GM23338 (cell line): ENCODE data around the gene TMEM150A. TPM values are rescaled to one million over a fixed set of nuclear protein-coding genes. Genes with fewer than 3 reads are reported as not detected.

ENCODE experiments used
- ATAC-seq: fragments of 200-7000 bp; cut with Tn5 transposase; 3 replicates; pipeline ENCODE4 v1.9.1; 2020
- DNase-seq: peaks from one replicate; pipeline ENCODE4 v3.0.0-alpha.2; 2015; ENCODE audit warnings: low spot score
- H2AFZ ChIP-seq: fragments of 200-600 bp; sonication (generic); 2 replicates; pipeline ENCODE4 v1.8.0; 2016; ENCODE audit warnings: antibody characterized with exemption, mild to moderate bottlenecking, moderate library complexity
- H3F3A ChIP-seq: fragments of 200-600 bp; sonication (generic); replicated peaks from 2 replicates; pipeline ENCODE4 v1.8.0; 2017; ENCODE audit warnings: antibody characterized with exemption, mixed run types, low read depth
- H3K27ac ChIP-seq: fragments of 200-600 bp; sonication (generic); 2 replicates; pipeline ENCODE4 v1.6.1; 2016; ENCODE audit warnings: low read depth
- H3K27me3 ChIP-seq: fragments of 200-600 bp; sonication (generic); 2 replicates; pipeline ENCODE4 v1.8.0; 2016; ENCODE audit warnings: mild to moderate bottlenecking, mixed run types, moderate library complexity; ENCODE audit not compliant: insufficient read depth
- H3K36me3 ChIP-seq: fragments of 200-600 bp; sonication (generic); 2 replicates; pipeline ENCODE4 v1.8.0; 2016; ENCODE audit warnings: mild to moderate bottlenecking; ENCODE audit not compliant: insufficient read depth
- H3K4me1 ChIP-seq: fragments of 200-600 bp; sonication (generic); 2 replicates; pipeline ENCODE4 v1.8.0; 2016; ENCODE audit warnings: mild to moderate bottlenecking, moderate library complexity; ENCODE audit not compliant: insufficient read depth
- H3K4me2 ChIP-seq: fragments of 200-600 bp; sonication (generic); 2 replicates; pipeline ENCODE4 v1.7.1; 2017; ENCODE audit warnings: mixed run types
- H3K4me3 ChIP-seq: fragments of 200-600 bp; sonication (generic); 2 replicates; pipeline ENCODE4 v1.6.1; 2016; ENCODE audit warnings: mixed run types
- H3K79me2 ChIP-seq: fragments of 200-600 bp; sonication (generic); replicated peaks from 2 replicates; pipeline ENCODE4 v1.8.0; 2017; ENCODE audit warnings: mild to moderate bottlenecking; ENCODE audit not compliant: insufficient read depth
- H3K9me2 ChIP-seq: fragments of 200-600 bp; sonication (generic); 2 replicates; pipeline ENCODE4 v1.8.0; 2017; ENCODE audit not compliant: insufficient read depth
- H4K20me1 ChIP-seq: fragments of 200-600 bp; sonication (generic); replicated peaks from 2 replicates; pipeline ENCODE4 v1.8.0; 2017; ENCODE audit warnings: mild to moderate bottlenecking; ENCODE audit not compliant: insufficient read depth
- H3K27ac Mint-ChIP-seq: 2 replicates; pipeline ENCODE4 v1.8.0; 2020; ENCODE audit warnings: inconsistent platforms, mild to moderate bottlenecking, moderate library complexity, mixed read lengths
- H3K27me3 Mint-ChIP-seq: 3 replicates; pipeline ENCODE4 v1.8.0; 2022; ENCODE audit warnings: low read depth, mild to moderate bottlenecking, moderate library complexity, mixed read lengths, inconsistent platforms; ENCODE audit not compliant: insufficient read depth, poor library complexity
- H3K36me3 Mint-ChIP-seq: 3 replicates; pipeline ENCODE4 v1.8.0; 2021; ENCODE audit warnings: low read depth, mild to moderate bottlenecking, inconsistent platforms, moderate library complexity, mixed read lengths
- H3K4me1 Mint-ChIP-seq: 3 replicates; pipeline ENCODE4 v1.8.0; 2020; ENCODE audit warnings: mild to moderate bottlenecking, inconsistent platforms, mixed read lengths
- H3K4me3 Mint-ChIP-seq: 3 replicates; pipeline ENCODE4 v1.8.0; 2021; ENCODE audit warnings: moderate library complexity, mild to moderate bottlenecking, inconsistent platforms, mixed read lengths
- H3K9me3 Mint-ChIP-seq: 3 replicates; pipeline ENCODE4 v1.8.0; 2020; ENCODE audit warnings: moderate library complexity, mild to moderate bottlenecking, inconsistent platforms, mixed read lengths
- CREB1 ChIP-seq: fragments of 250-450 bp; sonication (Bioruptor Pico); IDR thresholded peaks from 2 replicates; pipeline ENCODE4 v1.5.0; 2020; ENCODE audit warnings: low read depth, mild to moderate bottlenecking, moderate library complexity
- CTCF ChIP-seq, 2 experiments: fragments of 200-600 bp in 1 of 2; sonication (generic) in 1 of 2; conservative IDR thresholded peaks; 2 replicates each; pipeline versions ENCODE4 v1.5.1 to v1.6.1; 2016 to 2017; ENCODE audit warnings: antibody characterized with exemption in 2 of 2, low read depth in 2 of 2, mild to moderate bottlenecking in 2 of 2, moderate library complexity in 1 of 2
- EZH2 ChIP-seq: fragments of 200-600 bp; sonication (generic); IDR thresholded peaks from one replicate; pipeline ENCODE4 v1.8.0; 2017; ENCODE audit warnings: antibody characterized with exemption, mild to moderate bottlenecking, low read depth; ENCODE audit not compliant: unreplicated experiment
- EZH2phosphoT487 ChIP-seq: fragments of 200-600 bp; sonication (generic); IDR thresholded peaks from one replicate; pipeline ENCODE4 v1.8.1; 2018; ENCODE audit warnings: antibody characterized with exemption; ENCODE audit not compliant: unreplicated experiment
- JUNB ChIP-seq: IDR thresholded peaks from one replicate; pipeline ENCODE4 v1.6.1; 2016; ENCODE audit warnings: antibody characterized with exemption; ENCODE audit not compliant: unreplicated experiment
- NANOG ChIP-seq: IDR thresholded peaks from 2 replicates; pipeline ENCODE4 v1.6.1; 2016; ENCODE audit warnings: antibody characterized with exemption, borderline replicate concordance
- POLR2AphosphoS5 ChIP-seq: IDR thresholded peaks from 2 replicates; pipeline ENCODE4 v1.6.1; 2016; ENCODE audit warnings: antibody characterized with exemption, low read depth
- STAT1 ChIP-seq: IDR thresholded peaks from one replicate; pipeline ENCODE4 v1.6.1; 2016; ENCODE audit warnings: antibody characterized with exemption; ENCODE audit not compliant: unreplicated experiment
- ZNF114 ChIP-seq: fragments of 250-450 bp; sonication (Bioruptor Pico); IDR thresholded peaks from 2 replicates; pipeline ENCODE4 v1.5.0; 2020; ENCODE audit warnings: mild to moderate bottlenecking, moderate library complexity
- ZNF331 ChIP-seq: fragments of 250-450 bp; sonication (Bioruptor Pico); IDR thresholded peaks from 2 replicates; pipeline ENCODE4 v1.5.0; 2020; ENCODE audit warnings: low read depth, mild to moderate bottlenecking, moderate library complexity
- ZNF462 ChIP-seq: fragments of 250-450 bp; sonication (Bioruptor Pico); IDR thresholded peaks from 2 replicates; pipeline ENCODE4 v1.5.0; 2020; ENCODE audit warnings: mild to moderate bottlenecking, moderate library complexity
- polyA plus RNA-seq: library from polyadenylated mRNA; unstranded; fragments of >200 nt; fragmentation: Nextera tagmentation; extraction: Ambion mirVana; gene quantifications from 2 replicates; pipeline ENCODE4 v1.2.1, GENCODE V29; 2016
- total RNA-seq: library from RNA; depleted of rRNA; stranded (reverse); fragments of >200 nt; shearing (Covaris generic); gene quantifications from 2 replicates; pipeline ENCODE4 v1.2.3, GENCODE V29; 2014
- TF ChIP-seq, protein P1 (sequence below): IDR thresholded peaks from one replicate; pipeline ENCODE4 v1.6.1; 2018; ENCODE audit warnings: antibody characterized with exemption; ENCODE audit not compliant: unreplicated experiment

TMEM150A gene
- total and polyA plus RNA-seq, 2 experiments from 2014 or later, result 16.4 to 27.9 TPM

DNA sequence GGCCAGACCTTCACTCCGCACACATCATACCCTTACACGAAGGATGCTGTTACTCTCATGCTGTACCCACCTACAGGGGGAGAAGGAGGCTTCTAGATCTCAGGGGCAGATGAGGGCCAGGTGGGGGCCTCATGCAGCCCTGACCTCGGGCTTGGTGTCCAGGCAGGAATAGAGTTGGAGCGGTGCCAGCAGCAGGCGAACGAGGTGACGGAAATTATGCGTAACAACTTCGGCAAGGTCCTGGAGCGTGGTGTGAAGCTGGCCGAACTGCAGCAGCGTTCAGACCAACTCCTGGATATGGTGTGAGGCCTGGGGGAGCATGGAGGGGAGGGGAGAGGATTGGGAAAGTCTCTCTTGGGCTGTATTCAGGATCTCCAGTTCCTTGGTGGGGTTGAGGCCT is 10.9 kb downstream of the TMEM150A start:
- H3K4me1 ChIP-seq, result peaks cover 5% of the 10 kb centered on the region
- no peak for ATAC-seq
- no peak for DNase-seq
- H3F3A ChIP-seq, result no peaks in the 10 kb centered on the region
- Mint-ChIP-seq H3K36me3 (no peaks in the 10 kb centered on the region), H3K27ac (no peak overlapping the region; the same call in 1 of the 2 replicates), H3K9me3 (no peaks in the 10 kb centered on the region), H3K4me1 (peaks cover 8% of the 10 kb centered on the region; the same call in 2 of the 3 replicates), H3K4me3 (no peak overlapping the region), H3K27me3 (peaks cover 8% of the 10 kb centered on the region)
- TF ChIP-seq JUNB (no peak), EZH2 (no peak), EZH2phosphoT487 (no peak), CREB1 (CRISPR knock-in tag) (no peak), NANOG (no peak), ZNF331 (no peak), ZNF462 (no peak), CTCF (conservative IDR thresholded peaks at IDR 0.05; ENCODE audit: low read depth in 2 of 2) (no peak), ZNF114 (no peak), STAT1 (no peak), POLR2AphosphoS5 (no peak)
- TF ChIP-seq, protein P1, sequence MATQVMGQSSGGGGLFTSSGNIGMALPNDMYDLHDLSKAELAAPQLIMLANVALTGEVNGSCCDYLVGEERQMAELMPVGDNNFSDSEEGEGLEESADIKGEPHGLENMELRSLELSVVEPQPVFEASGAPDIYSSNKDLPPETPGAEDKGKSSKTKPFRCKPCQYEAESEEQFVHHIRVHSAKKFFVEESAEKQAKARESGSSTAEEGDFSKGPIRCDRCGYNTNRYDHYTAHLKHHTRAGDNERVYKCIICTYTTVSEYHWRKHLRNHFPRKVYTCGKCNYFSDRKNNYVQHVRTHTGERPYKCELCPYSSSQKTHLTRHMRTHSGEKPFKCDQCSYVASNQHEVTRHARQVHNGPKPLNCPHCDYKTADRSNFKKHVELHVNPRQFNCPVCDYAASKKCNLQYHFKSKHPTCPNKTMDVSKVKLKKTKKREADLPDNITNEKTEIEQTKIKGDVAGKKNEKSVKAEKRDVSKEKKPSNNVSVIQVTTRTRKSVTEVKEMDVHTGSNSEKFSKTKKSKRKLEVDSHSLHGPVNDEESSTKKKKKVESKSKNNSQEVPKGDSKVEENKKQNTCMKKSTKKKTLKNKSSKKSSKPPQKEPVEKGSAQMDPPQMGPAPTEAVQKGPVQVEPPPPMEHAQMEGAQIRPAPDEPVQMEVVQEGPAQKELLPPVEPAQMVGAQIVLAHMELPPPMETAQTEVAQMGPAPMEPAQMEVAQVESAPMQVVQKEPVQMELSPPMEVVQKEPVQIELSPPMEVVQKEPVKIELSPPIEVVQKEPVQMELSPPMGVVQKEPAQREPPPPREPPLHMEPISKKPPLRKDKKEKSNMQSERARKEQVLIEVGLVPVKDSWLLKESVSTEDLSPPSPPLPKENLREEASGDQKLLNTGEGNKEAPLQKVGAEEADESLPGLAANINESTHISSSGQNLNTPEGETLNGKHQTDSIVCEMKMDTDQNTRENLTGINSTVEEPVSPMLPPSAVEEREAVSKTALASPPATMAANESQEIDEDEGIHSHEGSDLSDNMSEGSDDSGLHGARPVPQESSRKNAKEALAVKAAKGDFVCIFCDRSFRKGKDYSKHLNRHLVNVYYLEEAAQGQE, result no peak
- H2AFZ ChIP-seq, result no peak overlapping the region
- peaks cover 9% of the 10 kb centered on the region for H3K79me2 ChIP-seq
- no peaks in the 10 kb centered on the region for H3K9me2 ChIP-seq
- H3K4me3 ChIP-seq, result no peak overlapping the region
- H3K27ac ChIP-seq, result no peak overlapping the region
- no peak overlapping the region for H3K4me2 ChIP-seq
- H4K20me1 ChIP-seq, result 0 out of 2 replicates have a peak, but pooled peaks cover 4% of the 10 kb centered on the region
- H3K27me3 ChIP-seq, result no peaks in the 10 kb centered on the region
- H3K36me3 ChIP-seq, result no peaks in the 10 kb centered on the region
